HCT116 (cell line): ENCODE measurements around the gene GMPR2. TPM values are rescaled to one million over a fixed set of nuclear protein-coding genes. Genes with fewer than 3 reads are reported as not detected.

ENCODE experiments used
- ATAC-seq: fragments of 200-7000 bp; cut with Tn5 transposase; 2 replicates; pipeline ENCODE4 v1.9.1; 2020; ENCODE audit warnings: mild to moderate bottlenecking, moderate library complexity
- BruUV-seq: library from RNA; stranded (reverse); fragments of 400-500 nt; replicated peaks from 2 replicates; lab custom pipeline; 2021; lab: Mats Ljungman, UMichigan
- CTCF ChIA-PET: fragments of 300-600 bp; sonication (Branson Sonifier 250); formaldehyde crosslinking; loops from one replicate; lab custom pipeline; 2021; ENCODE audit warnings: antibody characterized with exemption; lab: Charles Lee
- POLR2A ChIA-PET: fragments of 300-600, 350-600 bp; sonication (Branson Sonifier 250); formaldehyde crosslinking; loops from one replicate; lab custom pipeline; 2021; ENCODE audit warnings: antibody characterized with exemption; lab: Charles Lee
- RAD21 ChIA-PET, 2 experiments: fragments of 300-600 bp; sonication (Branson Sonifier 250); formaldehyde crosslinking; loops; one replicate each; lab custom pipeline; 2023; ENCODE audit warnings: low total read pairs in 2 of 2; ENCODE audit not compliant: uncharacterized antibody in 2 of 2, unreplicated experiment in 2 of 2, low non-redundant PET in 1 of 2; lab: Charles Lee
- DNase-seq: peaks from one replicate; pipeline ENCODE4 v3.0.0-alpha.2; 2010; ENCODE audit warnings: low read depth, low spot score
- H2AFZ ChIP-seq: fragments of 200-600 bp; shearing (Covaris generic), sonication (generic); 2 replicates; pipeline ENCODE4 v1.6.1; 2017; ENCODE audit warnings: low read depth, mixed run types, mixed read lengths, antibody characterized with exemption, low read length; ENCODE audit not compliant: poor library complexity, severe bottlenecking
- H3K27ac ChIP-seq: 2 replicates; pipeline ENCODE4 v1.5.1; 2012; ENCODE audit warnings: low read depth, low read length
- H3K27me3 ChIP-seq: fragments of 200-600 bp; sonication (generic); 2 replicates; pipeline ENCODE4 v1.6.1; 2016; ENCODE audit warnings: mixed run types, low read length, mixed read lengths; ENCODE audit not compliant: insufficient read depth
- H3K36me3 ChIP-seq, 2 experiments: fragments of 200-500 bp in 1 of 2; fragments of 200-600 bp in 1 of 2; sonication (Bioruptor generic) in 1 of 2; sonication (generic) in 1 of 2; 2 replicates each; pipeline versions ENCODE4 v1.5.1 to v1.6.1; 2014 to 2016; ENCODE audit warnings: low read length in 2 of 2, inconsistent platforms in 1 of 2, mixed read lengths in 1 of 2, mixed run types in 1 of 2; ENCODE audit not compliant: insufficient read depth in 2 of 2, control insufficient read depth in 1 of 2
- H3K4me1 ChIP-seq, 2 experiments: fragments of 200-600 bp in 1 of 2; sonication (generic) in 1 of 2; 2 replicates each; pipeline versions ENCODE4 v1.5.1 to v1.6.1; 2012 to 2017; ENCODE audit warnings: low read length in 2 of 2, inconsistent platforms in 1 of 2, mild to moderate bottlenecking in 1 of 2, mixed read lengths in 1 of 2, mixed run types in 1 of 2, moderate library complexity in 1 of 2; ENCODE audit not compliant: insufficient read depth in 2 of 2, control insufficient read depth in 1 of 2
- H3K4me2 ChIP-seq: fragments of 200-600 bp; sonication (generic); 2 replicates; pipeline ENCODE4 v1.6.1; 2017; ENCODE audit warnings: mixed run types, low read length, mixed read lengths
- H3K4me3 ChIP-seq, 2 experiments: fragments of 200-600 bp in 1 of 2; sonication (generic) in 1 of 2; replicated peaks in 1 of 2; 2 replicates each; pipeline ENCODE4 v1.5.1; 2011 to 2016; ENCODE audit warnings: low read length in 2 of 2, control low read depth in 1 of 2, low read depth in 1 of 2, mild to moderate bottlenecking in 1 of 2, mixed read lengths in 1 of 2, mixed run types in 1 of 2
- H3K79me2 ChIP-seq: fragments of 200-600 bp; sonication (generic); 2 replicates; pipeline ENCODE4 v1.6.1; 2017; ENCODE audit warnings: mild to moderate bottlenecking, mixed run types, low read length, moderate library complexity, mixed read lengths; ENCODE audit not compliant: insufficient read depth
- H3K9ac ChIP-seq: fragments of 200-600 bp; sonication (generic); 2 replicates; pipeline ENCODE4 v1.6.1; 2016; ENCODE audit warnings: low read length, mixed read lengths
- H3K9me2 ChIP-seq: fragments of 200-600 bp; sonication (generic), shearing (Covaris generic); 2 replicates; pipeline ENCODE4 v1.6.1; 2017; ENCODE audit warnings: mixed run types, mild to moderate bottlenecking, moderate library complexity; ENCODE audit not compliant: insufficient read depth
- H3K9me3 ChIP-seq, 2 experiments: fragments of 200-500 bp in 1 of 2; fragments of 200-600 bp in 1 of 2; sonication (Bioruptor generic) in 1 of 2; sonication (generic) in 1 of 2; 2 replicates each; pipeline ENCODE4 v1.6.1; 2014 to 2017; ENCODE audit warnings: low read length in 2 of 2, mixed read lengths in 2 of 2, inconsistent platforms in 1 of 2, low read depth in 1 of 2, mild to moderate bottlenecking in 1 of 2, mixed run types in 1 of 2, moderate library complexity in 1 of 2; ENCODE audit not compliant: control insufficient read depth in 1 of 2, insufficient read depth in 1 of 2
- H4K20me1 ChIP-seq: fragments of 200-600 bp; sonication (generic), shearing (Covaris generic); 2 replicates; pipeline ENCODE4 v1.6.1; 2017; ENCODE audit warnings: mixed run types, mild to moderate bottlenecking, moderate library complexity; ENCODE audit not compliant: insufficient read depth
- ELF1 ChIP-seq: IDR thresholded peaks from 2 replicates; pipeline ENCODE4 v1.6.1; 2012; ENCODE audit warnings: low read depth, borderline replicate concordance
- SRF ChIP-seq: IDR thresholded peaks from 2 replicates; pipeline ENCODE4 v1.6.1; 2012; ENCODE audit warnings: low read depth
- intact Hi-C: fragments of 100-400 bp; cut with micrococcal nuclease; formaldehyde crosslinking; loops from 2 replicates; pipeline ENCODE4 v1.10.0; 2022
- total RNA-seq: library from RNA; stranded (reverse); gene quantifications from one replicate; pipeline ENCODE4 v1.2.1, GENCODE V29; 2021; ENCODE audit not compliant: unreplicated experiment

The GMPR2 gene
- total RNA-seq, 1 experiment from 2014 or later: 66.9 TPM

DNA sequence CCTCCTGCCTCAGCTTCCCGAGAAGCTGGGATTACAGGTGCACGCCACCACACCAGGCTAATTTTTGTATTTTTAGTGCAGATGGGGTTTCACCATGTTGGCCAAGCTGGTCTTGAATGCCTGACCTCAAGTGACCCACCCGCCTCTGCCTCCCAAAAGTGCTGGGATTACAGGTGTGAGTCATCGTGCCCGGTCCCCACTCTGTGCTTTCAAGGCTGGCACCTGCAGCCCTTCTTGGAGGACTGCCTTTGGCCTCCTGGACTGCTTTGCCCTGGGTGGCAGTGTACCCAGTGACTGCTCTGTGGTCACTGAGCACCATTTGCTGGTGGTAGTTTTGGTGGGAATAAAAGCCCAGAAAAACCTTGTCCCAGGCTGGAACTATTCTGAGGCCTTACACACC, 54.3 kb downstream of the GMPR2 start:
- ATAC-seq (no peak), DNase-seq (no peak)
- H3K36me3 ChIP-seq: peaks cover 6% of the 10 kb centered on the region in 2 experiments; a peak in 3 of 4 replicates
- no peaks in the 10 kb centered on the region for H3K4me1 ChIP-seq
- no peak overlapping the region for H2AFZ ChIP-seq
- no peak overlapping the region for H3K4me2 ChIP-seq
- intact Hi-C loops: no loop called here
- H3K79me2 ChIP-seq: no peaks in the 10 kb centered on the region
- no peaks in the 10 kb centered on the region for H3K9me2 ChIP-seq
- ChIA-PET RAD21 (no interaction called here), CTCF (no interaction called here), POLR2A (no interaction called here)
- H3K9me3 ChIP-seq: no peaks in the 10 kb centered on the region
- no peaks in the 10 kb centered on the region for H3K27me3 ChIP-seq
- TF ChIP-seq SRF (no peak), ELF1 (no peak)
- H3K27ac ChIP-seq: no peak overlapping the region
- no peak overlapping the region for H3K9ac ChIP-seq
- no peak overlapping the region for H3K4me3 ChIP-seq
- BruUV-seq: no TSS peak
- no peaks in the 10 kb centered on the region for H4K20me1 ChIP-seq

Other genes starting within 250 kb of the GMPR2 start
- 18.6 TPM for gene DHRS4L2, start 244.0 kb upstream of the GMPR2 start, total RNA-seq
- gene CARMIL3, start 180.9 kb upstream of the GMPR2 start, total RNA-seq: 0.71 TPM
- not detected for gene CPNE6, start 161.4 kb upstream of the GMPR2 start, total RNA-seq
- 94.1 TPM for gene PCK2, start 138.6 kb upstream of the GMPR2 start, total RNA-seq
- 47.5 TPM for gene DCAF11, start 118.2 kb upstream of the GMPR2 start, total RNA-seq
- gene NRL, start 118.0 kb upstream of the GMPR2 start, total RNA-seq: 0.66 TPM
- 0.81 TPM for gene FITM1, start 102.3 kb upstream of the GMPR2 start, total RNA-seq
- gene PSME1, start 96.7 kb upstream of the GMPR2 start, total RNA-seq: 174 TPM
- 42.0 TPM for gene EMC9, start 91.3 kb upstream of the GMPR2 start, total RNA-seq
- gene PSME2, start 86.3 kb upstream of the GMPR2 start, total RNA-seq: 160 TPM
- gene RNF31, start 85.4 kb upstream of the GMPR2 start, total RNA-seq: 78.0 TPM
- gene IRF9, start 71.7 kb upstream of the GMPR2 start, total RNA-seq: 21.7 TPM
- gene REC8, start 60.8 kb upstream of the GMPR2 start, total RNA-seq: 7.6 TPM
- gene IPO4, start 44.1 kb upstream of the GMPR2 start, total RNA-seq: 102 TPM
- 35.2 TPM for gene TM9SF1, start 37.5 kb upstream of the GMPR2 start, total RNA-seq
- gene TSSK4, start 27.2 kb upstream of the GMPR2 start, total RNA-seq: 0.32 TPM
- gene CHMP4A, start 19.4 kb upstream of the GMPR2 start, total RNA-seq: 34.6 TPM
- 15.9 TPM for gene MDP1, start 16.9 kb upstream of the GMPR2 start, total RNA-seq
- 178 TPM for gene NEDD8, start 562 bp upstream of the GMPR2 start, total RNA-seq
- gene TINF2, start 9.7 kb downstream of the GMPR2 start, total RNA-seq: 38.4 TPM
- gene TGM1, start 30.2 kb downstream of the GMPR2 start, total RNA-seq: 5.6 TPM
- gene RABGGTA, start 38.7 kb downstream of the GMPR2 start, total RNA-seq: 40.8 TPM
- gene DHRS1, start 66.9 kb downstream of the GMPR2 start, total RNA-seq: 34.7 TPM
- 39.4 TPM for gene NOP9, start 66.9 kb downstream of the GMPR2 start, total RNA-seq
- 0.22 TPM for gene CIDEB, start 75.0 kb downstream of the GMPR2 start, total RNA-seq
- 15.4 TPM for gene LTB4R2, start 77.2 kb downstream of the GMPR2 start, total RNA-seq
- gene LTB4R, start 78.6 kb downstream of the GMPR2 start, total RNA-seq: 14.8 TPM
- gene ADCY4, start 102.1 kb downstream of the GMPR2 start, total RNA-seq: 0.86 TPM
- gene RIPK3, start 107.1 kb downstream of the GMPR2 start, total RNA-seq: not detected
- 7.6 TPM for gene NFATC4, start 135.3 kb downstream of the GMPR2 start, total RNA-seq
- 0.27 TPM for gene NYNRIN, start 166.1 kb downstream of the GMPR2 start, total RNA-seq
- 2.0 TPM for gene CBLN3, start 196.7 kb downstream of the GMPR2 start, total RNA-seq
- 50.1 TPM for gene KHNYN, start 197.0 kb downstream of the GMPR2 start, total RNA-seq
- 61.8 TPM for gene SDR39U1, start 209.8 kb downstream of the GMPR2 start, total RNA-seq